Astrocyte (in vitro differentiated cells and primary cell): ENCODE data around the gene TCP11L1. TPM values are rescaled to one million over a fixed set of nuclear protein-coding genes. Genes with fewer than 3 reads are reported as not detected.

Experiments used
- DNase-seq: peaks from one replicate; pipeline ENCODE4 v3.0.0-alpha.2; 2010; ENCODE audit warnings: low read depth
- FAIRE-seq: peaks from 2 replicates; lab custom pipeline; 2011; peaks lifted over from hg19 to GRCh38; lab: Jason Lieb, UNC
- H2AFZ ChIP-seq: 2 replicates; pipeline ENCODE4 v1.6.0; 2012; ENCODE audit warnings: low read depth, low read length, inconsistent platforms
- H3K27ac ChIP-seq: 2 replicates; pipeline ENCODE4 v1.5.1; 2011; ENCODE audit warnings: low read depth, low read length, inconsistent platforms
- H3K27me3 ChIP-seq: 2 replicates; pipeline ENCODE4 v1.6.0; 2011; ENCODE audit warnings: low read length, inconsistent platforms; ENCODE audit not compliant: insufficient read depth
- H3K36me3 ChIP-seq: 2 replicates; pipeline ENCODE4 v1.5.1; 2011; ENCODE audit warnings: low read length, inconsistent platforms; ENCODE audit not compliant: insufficient read depth
- H3K4me1 ChIP-seq: 2 replicates; pipeline ENCODE4 v1.5.1; 2011; ENCODE audit warnings: low read length, inconsistent platforms; ENCODE audit not compliant: insufficient read depth
- H3K4me2 ChIP-seq: 2 replicates; pipeline ENCODE4 v1.6.0; 2012; ENCODE audit warnings: low read length, inconsistent platforms
- H3K4me3 ChIP-seq: 2 replicates; pipeline ENCODE4 v1.5.1; 2011; ENCODE audit warnings: low read depth, mild to moderate bottlenecking, low read length, inconsistent platforms; ENCODE audit not compliant: insufficient read depth
- H3K79me2 ChIP-seq: 2 replicates; pipeline ENCODE4 v1.6.0; 2012; ENCODE audit warnings: mild to moderate bottlenecking, low read length, inconsistent platforms; ENCODE audit not compliant: insufficient read depth
- H3K9ac ChIP-seq: 2 replicates; pipeline ENCODE4 v1.6.0; 2012; ENCODE audit warnings: mild to moderate bottlenecking, low read length, inconsistent platforms
- H3K9me3 ChIP-seq: 2 replicates; pipeline ENCODE4 v1.5.1; 2012; ENCODE audit warnings: low read depth, mild to moderate bottlenecking, low read length, inconsistent platforms; ENCODE audit not compliant: insufficient read depth
- H4K20me1 ChIP-seq: 2 replicates; pipeline ENCODE4 v1.6.0; 2012; ENCODE audit warnings: low read length, inconsistent platforms; ENCODE audit not compliant: insufficient read depth
- H3K27ac Mint-ChIP-seq: one replicate; pipeline ENCODE4 v1.8.0; 2021; ENCODE audit warnings: mild to moderate bottlenecking, mixed read lengths; ENCODE audit not compliant: unreplicated experiment
- H3K27me3 Mint-ChIP-seq: one replicate; pipeline ENCODE4 v1.8.0; 2021; ENCODE audit warnings: low read depth, mixed read lengths; ENCODE audit not compliant: unreplicated experiment
- H3K36me3 Mint-ChIP-seq: one replicate; pipeline ENCODE4 v1.8.0; 2021; ENCODE audit warnings: low read depth, mixed read lengths; ENCODE audit not compliant: unreplicated experiment
- H3K4me1 Mint-ChIP-seq: one replicate; pipeline ENCODE4 v1.8.0; 2021; ENCODE audit warnings: low read depth, mixed read lengths; ENCODE audit not compliant: unreplicated experiment
- H3K4me3 Mint-ChIP-seq: one replicate; pipeline ENCODE4 v1.8.0; 2021; ENCODE audit warnings: mild to moderate bottlenecking, moderate library complexity, mixed read lengths; ENCODE audit not compliant: unreplicated experiment
- H3K9me3 Mint-ChIP-seq: one replicate; pipeline ENCODE4 v1.8.0; 2021; ENCODE audit warnings: mild to moderate bottlenecking, mixed read lengths; ENCODE audit not compliant: unreplicated experiment
- CTCF ChIP-seq: IDR thresholded peaks from 2 replicates; pipeline ENCODE4 v1.5.1; 2011; ENCODE audit warnings: low read depth, mild to moderate bottlenecking, inconsistent platforms, low read length, moderate library complexity; ENCODE audit not compliant: insufficient read depth
- EZH2 ChIP-seq: IDR thresholded peaks from 2 replicates; pipeline ENCODE4 v1.6.1; 2012; ENCODE audit warnings: mild to moderate bottlenecking, low read length, inconsistent platforms; ENCODE audit not compliant: insufficient read depth
- total RNA-seq: library from RNA; stranded (reverse); gene quantifications from 2 replicates; pipeline ENCODE4 v1.2.1, GENCODE V29; 2021

The TCP11L1 gene
- total RNA-seq, 1 donor from 2014 or later = 28.8 TPM

- Histone ChIP-seq H4K20me1 (no peaks in the 10 kb centered on the region), H3K9ac (peak overlapping the region; percentile 44), H3K9me3 (no peaks in the 10 kb centered on the region), H3K4me3 (no peak overlapping the region), H2AFZ (no peak overlapping the region), H3K79me2 (peaks cover 21% of the 10 kb centered on the region), H3K4me1 (peaks cover 23% of the 10 kb centered on the region), H3K27me3 (no peaks in the 10 kb centered on the region), H3K36me3 (peaks cover 12% of the 10 kb centered on the region), H3K27ac (peak overlapping the region; percentile 61), H3K4me2 (peak overlapping the region; percentile 66)
- Mint-ChIP-seq H3K36me3 (peaks cover 21% of the 10 kb centered on the region), H3K4me3 (no peak overlapping the region), H3K27me3 (no peaks in the 10 kb centered on the region), H3K4me1 (peaks cover 8% of the 10 kb centered on the region), H3K27ac (peak overlapping the region; percentile 18), H3K9me3 (peaks cover 5% of the 10 kb centered on the region)
- FAIRE-seq = no peak
- peak; percentile 49 for DNase-seq
- TF ChIP-seq CTCF (no peak), EZH2 (no peak)
Measured at GRCh38 chr11:33043221-33043830, 4.0 kb downstream of the TCP11L1 start.

- Histone ChIP-seq H3K4me1 (peaks cover 23% of the 10 kb centered on the region), H4K20me1 (no peaks in the 10 kb centered on the region), H3K27ac (peak overlapping the region; percentile 61), H3K9ac (peak overlapping the region; percentile 44), H3K79me2 (peaks cover 21% of the 10 kb centered on the region), H3K4me2 (peak overlapping the region; percentile 66), H3K36me3 (peaks cover 12% of the 10 kb centered on the region), H2AFZ (no peak overlapping the region), H3K4me3 (no peak overlapping the region), H3K27me3 (no peaks in the 10 kb centered on the region), H3K9me3 (no peaks in the 10 kb centered on the region)
- TF ChIP-seq CTCF (no peak), EZH2 (no peak)
- H3K9me3 Mint-ChIP-seq = peaks cover 5% of the 10 kb centered on the region
- FAIRE-seq (no peak), DNase-seq (peak; percentile 98)
- H3K36me3 Mint-ChIP-seq = peaks cover 25% of the 10 kb centered on the region
- no peaks in the 10 kb centered on the region for H3K27me3 Mint-ChIP-seq
- H3K4me1 Mint-ChIP-seq = peaks cover 8% of the 10 kb centered on the region
- H3K4me3 Mint-ChIP-seq = no peak overlapping the region
- H3K27ac Mint-ChIP-seq = no peak overlapping the region
Measured at GRCh38 chr11:33044285-33044756, 4.9 kb downstream of the TCP11L1 start.
